Gastrocnemius medialis (tissue), 4 donors: Measurements from ENCODE around the gene BMPER.

Experiments
- POLR2A ChIP-seq, 2 donors: fragments of 450-650 bp; IDR thresholded peaks; one replicate each; pipeline ENCODE4 v1.6.1; 2017; ENCODE audit warnings: antibody characterized with exemption in 2 of 2, mild to moderate bottlenecking in 2 of 2, moderate library complexity in 2 of 2
- TF ChIP-seq, protein P1 (sequence below), 5 experiments: fragments of 450-650 bp in 3 of 5; fragments of 200-600 bp in 2 of 5; sonication (generic) in 2 of 5; IDR thresholded peaks in 4 of 5; conservative IDR thresholded peaks in 1 of 5; 1 replicate in 4 of 5; 2 replicates in 1 of 5; pipeline ENCODE4 v1.5.1; 2016 to 2019; ENCODE audit warnings: antibody characterized with exemption in 5 of 5, mild to moderate bottlenecking in 3 of 5, moderate library complexity in 3 of 5

DNA sequence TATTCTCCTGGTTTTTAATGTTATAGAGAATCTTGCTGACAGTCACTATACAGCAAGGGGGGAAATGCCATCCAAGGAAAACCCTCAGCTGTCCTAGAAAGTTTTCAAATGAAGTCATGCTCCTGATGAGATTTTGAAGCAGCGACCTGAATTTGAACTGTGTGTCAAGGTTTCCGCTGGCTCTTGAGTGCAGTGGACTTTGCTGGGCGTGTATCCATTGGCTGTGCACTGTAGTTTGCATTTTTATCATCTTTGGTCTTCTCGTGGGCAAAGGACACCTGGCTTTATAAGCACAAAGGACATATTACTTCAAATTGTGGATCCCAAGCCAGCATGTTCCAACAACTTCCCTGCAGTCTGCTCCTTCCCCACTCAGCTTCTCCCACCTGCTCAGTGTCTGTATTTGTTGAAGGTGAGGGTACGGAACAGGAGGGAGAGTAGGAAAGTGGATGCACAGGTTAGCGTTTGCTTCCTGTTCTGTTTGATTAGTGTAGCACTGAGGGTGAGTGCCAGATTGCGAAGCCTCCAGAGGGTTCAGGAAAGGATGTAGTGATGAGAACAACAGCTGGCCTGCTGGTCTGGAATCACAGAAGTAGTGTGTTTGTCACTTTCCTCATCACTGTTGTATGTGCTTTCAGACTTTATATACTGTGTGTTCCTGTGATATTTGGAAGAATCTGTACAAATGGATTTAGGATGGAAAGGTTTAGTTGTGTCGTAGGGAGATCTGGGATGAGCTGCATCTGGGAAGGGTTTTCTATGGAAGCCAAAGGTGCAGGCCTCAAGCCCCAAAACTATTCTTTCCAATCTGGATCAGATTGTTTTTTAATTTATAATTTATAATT, 204.8 kb downstream of the BMPER start:
- TF ChIP-seq, protein P1, sequence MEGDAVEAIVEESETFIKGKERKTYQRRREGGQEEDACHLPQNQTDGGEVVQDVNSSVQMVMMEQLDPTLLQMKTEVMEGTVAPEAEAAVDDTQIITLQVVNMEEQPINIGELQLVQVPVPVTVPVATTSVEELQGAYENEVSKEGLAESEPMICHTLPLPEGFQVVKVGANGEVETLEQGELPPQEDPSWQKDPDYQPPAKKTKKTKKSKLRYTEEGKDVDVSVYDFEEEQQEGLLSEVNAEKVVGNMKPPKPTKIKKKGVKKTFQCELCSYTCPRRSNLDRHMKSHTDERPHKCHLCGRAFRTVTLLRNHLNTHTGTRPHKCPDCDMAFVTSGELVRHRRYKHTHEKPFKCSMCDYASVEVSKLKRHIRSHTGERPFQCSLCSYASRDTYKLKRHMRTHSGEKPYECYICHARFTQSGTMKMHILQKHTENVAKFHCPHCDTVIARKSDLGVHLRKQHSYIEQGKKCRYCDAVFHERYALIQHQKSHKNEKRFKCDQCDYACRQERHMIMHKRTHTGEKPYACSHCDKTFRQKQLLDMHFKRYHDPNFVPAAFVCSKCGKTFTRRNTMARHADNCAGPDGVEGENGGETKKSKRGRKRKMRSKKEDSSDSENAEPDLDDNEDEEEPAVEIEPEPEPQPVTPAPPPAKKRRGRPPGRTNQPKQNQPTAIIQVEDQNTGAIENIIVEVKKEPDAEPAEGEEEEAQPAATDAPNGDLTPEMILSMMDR (IDR thresholded peaks at IDR 0.05 in 4 of 5, conservative IDR thresholded peaks at IDR 0.05 in 1 of 5), result no peak
- TF ChIP-seq POLR2A (IDR thresholded peaks at IDR 0.05), result no peak
